ENCODE measurements around the gene TRABD.

GRCh38 chr22:50229370-50229769 is 43.7 kb downstream of the TRABD start:
- TF ChIP-seq TAF1 (IDR thresholded peaks at IDR 0.05; ENCODE audit: borderline replicate concordance, low read depth, low read length) (no peak), POLR2A (IDR thresholded peaks at IDR 0.05; ENCODE audit: low read depth, low read length) (no peak), POLR2AphosphoS5 (IDR thresholded peaks at IDR 0.05; ENCODE audit: low read depth, low read length) (no peak)
